A549 treated with RU486 at 1 μM for 4 hours (cell line): ENCODE data around the gene ACTC1. TPM values are rescaled to one million over a fixed set of nuclear protein-coding genes. Genes with fewer than 3 reads are reported as not detected.

ENCODE experiments used
- total RNA-seq: library from RNA; stranded (reverse); fragments of 200-300 nt; extraction: Qiagen RNA extraction; gene quantifications from 5 replicates; pipeline ENCODE4 v1.2.3, GENCODE V29; 2022; ENCODE audit warnings: low read depth

The ACTC1 gene
- 0.14 to 0.48 TPM (median 0.33 TPM) in 5 replicates for total RNA-seq

GRCh38 chr15:34795267-34796081 lies at the start of gene ACTC1:
TSS of gene ACTC1 (minus strand) at chr15:34795549. CDS start at chr15:34794808, 741 bp downstream.

GRCh38 chr15:34754674-34755418 lies 40.5 kb downstream of the ACTC1 start, which contains the start of gene GJD2:
TSS of gene GJD2 (minus strand) at chr15:34754998. CDS start at chr15:34754488, 510 bp downstream.

Other genes starting within 250 kb of the ACTC1 start
- 7.7 to 19.4 TPM (median 16.6 TPM) in 5 replicates for gene GOLGA8B, start 211.9 kb downstream of the ACTC1 start, total RNA-seq
- gene GJD2, start 40.6 kb downstream of the ACTC1 start, total RNA-seq, result not detected in 5 replicates
- gene AQR, start 174.2 kb upstream of the ACTC1 start, total RNA-seq, result 28.2 to 38.5 TPM (median 33.0 TPM) in 5 replicates
- 6.1 to 17.7 TPM (median 16.8 TPM) in 5 replicates for gene ZNF770, start 192.7 kb upstream of the ACTC1 start, total RNA-seq